HepG2 (cell line): ENCODE measurements around the gene HSD3B7. TPM values are rescaled to one million over a fixed set of nuclear protein-coding genes. Genes with fewer than 3 reads are reported as not detected.

Experiments
- ARID2 ChIP-seq: sonication (generic); formaldehyde crosslinking; IDR thresholded peaks from 2 replicates; pipeline ENCODE4 v1.8.1; 2022; ENCODE audit warnings: mild to moderate bottlenecking, missing genetic modification reagents, borderline replicate concordance
- ARNT2 ChIP-seq: sonication (generic); formaldehyde crosslinking; IDR thresholded peaks from 2 replicates; pipeline ENCODE4 v1.8.0; 2022; ENCODE audit warnings: mild to moderate bottlenecking, low read depth, missing genetic modification reagents, moderate library complexity
- CSRNP2 ChIP-seq: sonication (generic); formaldehyde crosslinking; conservative IDR thresholded peaks from 2 replicates; pipeline ENCODE4 v1.8.0; 2022; ENCODE audit warnings: low read depth, missing genetic modification reagents
- HMG20A ChIP-seq: IDR thresholded peaks from 2 replicates; pipeline ENCODE4 v1.6.1; 2016; ENCODE audit warnings: borderline replicate concordance
- HMG20B ChIP-seq: conservative IDR thresholded peaks from 2 replicates; pipeline ENCODE4 v1.6.1; 2016; ENCODE audit warnings: missing genetic modification reagents, missing compliant biosample characterization
- HNF1A ChIP-seq, 2 experiments: sonication (generic) in 1 of 2; formaldehyde crosslinking in 1 of 2; IDR thresholded peaks; 2 replicates each; pipeline versions ENCODE4 v1.4.0 to v1.6.1; 2016 to 2020; ENCODE audit warnings: borderline replicate concordance in 1 of 2, low read depth in 1 of 2, mild to moderate bottlenecking in 1 of 2, missing genetic modification reagents in 1 of 2
- MAFG ChIP-seq: sonication (generic); formaldehyde crosslinking; IDR thresholded peaks from 2 replicates; pipeline ENCODE4 v1.5.1; 2020; ENCODE audit warnings: mild to moderate bottlenecking, missing genetic modification reagents
- MLLT10 ChIP-seq: sonication (generic); formaldehyde crosslinking; IDR thresholded peaks from 2 replicates; pipeline ENCODE4 v1.4.0; 2020; ENCODE audit warnings: missing genetic modification reagents
- MXD3 ChIP-seq: IDR thresholded peaks from 2 replicates; pipeline ENCODE4 v1.6.1; 2016; ENCODE audit warnings: mild to moderate bottlenecking, missing biosample characterization, missing genetic modification reagents
- NCOR1 ChIP-seq: fragments of 200-600 bp; sonication (generic); IDR thresholded peaks from 2 replicates; pipeline ENCODE4 v1.7.0; 2017; ENCODE audit warnings: antibody characterized with exemption, low read length, borderline replicate concordance
- RARA ChIP-seq: IDR thresholded peaks from 2 replicates; pipeline ENCODE4 v1.6.1; 2016; ENCODE audit warnings: missing genetic modification reagents, missing compliant biosample characterization
- RFX5 ChIP-seq: IDR thresholded peaks from 2 replicates; pipeline ENCODE4 v1.6.1; 2011; ENCODE audit warnings: low read depth, low read length, improper control_type of control experiment
- SIX4 ChIP-seq: sonication (generic); formaldehyde crosslinking; IDR thresholded peaks from 2 replicates; pipeline ENCODE4 v1.4.0; 2020; ENCODE audit warnings: missing genetic modification reagents
- SRF ChIP-seq: IDR thresholded peaks from 2 replicates; pipeline ENCODE4 v1.6.1; 2011; ENCODE audit warnings: mild to moderate bottlenecking, low read depth, low read length, moderate library complexity
- THAP9 ChIP-seq: sonication (generic); formaldehyde crosslinking; IDR thresholded peaks from 2 replicates; pipeline ENCODE4; 2020; ENCODE audit warnings: missing genetic modification reagents, mild to moderate bottlenecking, borderline replicate concordance
- ZBTB20 ChIP-seq: sonication (generic); formaldehyde crosslinking; IDR thresholded peaks from 2 replicates; pipeline ENCODE4 v1.8.1; 2023; ENCODE audit warnings: missing genetic modification reagents, low read depth, mild to moderate bottlenecking, borderline replicate concordance
- ZBTB38 ChIP-seq: sonication (generic); formaldehyde crosslinking; IDR thresholded peaks from 2 replicates; pipeline ENCODE4 v1.5.1; 2020; ENCODE audit warnings: mild to moderate bottlenecking, missing genetic modification reagents
- ZNF484 ChIP-seq: sonication (generic); formaldehyde crosslinking; IDR thresholded peaks from 2 replicates; pipeline ENCODE4 v1.5.1; 2020; ENCODE audit warnings: mild to moderate bottlenecking, low read depth, missing genetic modification reagents, borderline replicate concordance
- ZNF782 ChIP-seq: sonication (generic); formaldehyde crosslinking; IDR thresholded peaks from 2 replicates; pipeline ENCODE4 v1.4.0; 2020; ENCODE audit warnings: missing genetic modification reagents, mild to moderate bottlenecking, borderline replicate concordance
- polyA plus RNA-seq, 8 experiments: library from polyadenylated mRNA; depleted of rRNA in 3 of 8; stranded (reverse) in 7 of 8; unstranded in 1 of 8; fragments of >200 nt; fragmentation: Illumina TruSeq in 4 of 8; extraction: Trizol in 4 of 8; gene quantifications; 2 replicates each; pipeline versions ENCODE4 v1.2.1 to v1.2.3, GENCODE V29; 2011 to 2016; ENCODE audit warnings: low read depth in 4 of 8, missing spikeins in 1 of 8, mixed read lengths in 1 of 8; ENCODE audit not compliant: insufficient read depth in 1 of 8
- total RNA-seq, 5 experiments: library from RNA; depleted of rRNA; stranded (reverse); fragments of >200 nt; fragmentation: Illumina TruSeq; extraction: Trizol; gene quantifications; 2 replicates each; pipeline ENCODE4 v1.2.3, GENCODE V29; 2016; ENCODE audit warnings: low read depth in 1 of 5

HSD3B7 gene
- total and polyA plus RNA-seq, 2 of the 13 experiments (the other 11 are each of a cell fraction or from before 2014, with no cell fraction given): 32.9 to 69.7 TPM

- no peak for TF ChIP-seq HNF1A (IDR thresholded peaks at IDR 0.05; ENCODE audit: low read depth)
- TF ChIP-seq HNF1A (CRISPR knock-in tag; IDR thresholded peaks at IDR 0.05; ENCODE audit: borderline replicate concordance): no peak; the same call in 1 of the 2 replicates
- TF ChIP-seq SRF: no peak
- no peak; the same call in 1 of the 2 replicates for TF ChIP-seq ARID2 (CRISPR knock-in tag)
- TF ChIP-seq RARA: no peak; the same call in 1 of the 2 replicates
- TF ChIP-seq SIX4 (CRISPR knock-in tag): no peak
- no peak for TF ChIP-seq NCOR1
- no peak for TF ChIP-seq HMG20A (CRISPR knock-in tag)
- TF ChIP-seq RFX5: no peak
- TF ChIP-seq ZNF782 (CRISPR knock-in tag): no peak
- TF ChIP-seq ARNT2 (CRISPR knock-in tag): peak; percentile 92
- TF ChIP-seq CSRNP2 (CRISPR knock-in tag): no peak
- no peak for TF ChIP-seq HMG20B (CRISPR knock-in tag)
- no peak for TF ChIP-seq ZNF484 (CRISPR knock-in tag)
- TF ChIP-seq THAP9 (CRISPR knock-in tag): no peak
- TF ChIP-seq MXD3 (CRISPR knock-in tag): no peak; the same call in 1 of the 2 replicates
- TF ChIP-seq ZBTB38 (CRISPR knock-in tag): no peak; the same call in 1 of the 2 replicates
- no peak; the same call in 1 of the 2 replicates for TF ChIP-seq MAFG (CRISPR knock-in tag)
- TF ChIP-seq MLLT10 (CRISPR knock-in tag): no peak
- TF ChIP-seq ZBTB20 (CRISPR knock-in tag): no peak
Measured at GRCh38 chr16:30948667-30949649, 36.0 kb upstream of the HSD3B7 start, which contains the start of gene ORAI3 (continued).
